Esophagus squamous epithelium (tissue), 5 donors: ENCODE measurements around the gene TXNDC2. TPM values are rescaled to one million over a fixed set of nuclear protein-coding genes. Genes with fewer than 3 reads are reported as not detected.

Experiments used
- DNase-seq: peaks from one replicate; lab custom pipeline; 2025; lab: John Stamatoyannopoulos, UW
- H3K27ac ChIP-seq, 4 donors: fragments of 200-600 bp; sonication (generic); one replicate each; pipeline ENCODE4 v1.5.1; 2016 to 2019; ENCODE audit warnings: mild to moderate bottlenecking in 1 of 4
- H3K27me3 ChIP-seq, 4 donors: fragments of 200-600 bp; sonication (generic); 1 replicate in 3 of 4; 2 replicates in 1 of 4; pipeline versions ENCODE4 v1.5.1 to v1.6.0; 2017 to 2021; ENCODE audit warnings: antibody characterized with exemption in 1 of 4
- H3K36me3 ChIP-seq, 3 donors: fragments of 200-600 bp; sonication (generic); one replicate each; pipeline ENCODE4 v1.5.1; 2016 to 2019
- H3K4me1 ChIP-seq, 3 donors: fragments of 200-600 bp; sonication (generic); one replicate each; pipeline ENCODE4 v1.5.1; 2017 to 2019
- H3K4me3 ChIP-seq, 4 donors: fragments of 200-600 bp; sonication (generic); 1 replicate in 3 of 4; 2 replicates in 1 of 4; pipeline ENCODE4 v1.5.1; 2016 to 2019; ENCODE audit warnings: mild to moderate bottlenecking in 2 of 4, moderate library complexity in 1 of 4
- H3K9me3 ChIP-seq, 3 donors: fragments of 200-600 bp; sonication (generic); one replicate each; pipeline ENCODE4 v1.5.1; 2016 to 2019
- CTCF ChIP-seq, 6 experiments: fragments of 450-650 bp in 4 of 6; fragments of 200-600 bp in 2 of 6; sonication (generic) in 2 of 6; IDR thresholded peaks; one replicate each; pipeline ENCODE4 v1.5.1; 2016 to 2019; ENCODE audit warnings: antibody characterized with exemption in 6 of 6, mild to moderate bottlenecking in 4 of 6, moderate library complexity in 4 of 6
- POLR2A ChIP-seq, 4 donors: fragments of 450-650 bp; IDR thresholded peaks; one replicate each; pipeline ENCODE4 v1.6.1; 2017; ENCODE audit warnings: antibody characterized with exemption in 4 of 4, mild to moderate bottlenecking in 4 of 4, moderate library complexity in 3 of 4
- WGBS, 2 donors: methylation state at CpG; one replicate each; pipeline ENCODE4 v1.1.5; 2018; 5-methylcytosine and 5-hydroxymethylcytosine counted together
- intact Hi-C: fragments of 100-400 bp; cut with DNase I; formaldehyde crosslinking; loops from one replicate; pipeline ENCODE4 v1.15.0; 2022
- total RNA-seq, 4 donors: library from RNA; depleted of rRNA; stranded (reverse); fragments of >200 nt; gene quantifications; one replicate each; pipeline ENCODE4 v1.1.0, GENCODE V29; 2016
- donor health status: DM: yes; HTN: yes; CAD: no.

TXNDC2 gene
- total RNA-seq, 4 donors from 2014 or later: 0.09 TPM; not detected in 3

GRCh38 chr18:9924371-9924943, 38.7 kb downstream of the TXNDC2 start:
- no peaks in the 10 kb centered on the region for H3K9me3 ChIP-seq
- peaks cover 12 to 100% (median 64%) of the 10 kb centered on the region in 3 donors for H3K4me1 ChIP-seq
- peak overlapping the region in 1 of 4 donors; percentile 41 for H3K27ac ChIP-seq
- TF ChIP-seq CTCF (IDR thresholded peaks at IDR 0.05): no peak
- TF ChIP-seq POLR2A (IDR thresholded peaks at IDR 0.05): no peak
- H3K27me3 ChIP-seq: no peaks in the 10 kb centered on the region
- H3K4me3 ChIP-seq: no peak overlapping the region
- intact Hi-C loops: loop anchor here (10.0 kb wide), 1 partner anchor 210 kb away; no protein-coding TSS in a partner anchor
- H3K36me3 ChIP-seq: peaks cover 0 to 5% (median 0%) of the 10 kb centered on the region in 3 donors
- no peak for DNase-seq
- WGBS, 2 donors: 27 to 31% methylated on average over 4 of the region's 4 CpGs

- H3K36me3 ChIP-seq: peaks cover 0 to 5% (median 0%) of the 10 kb centered on the region in 3 donors
- TF ChIP-seq POLR2A (IDR thresholded peaks at IDR 0.05) (no peak), CTCF (IDR thresholded peaks at IDR 0.05) (no peak)
- no peaks in the 10 kb centered on the region for H3K27me3 ChIP-seq
- no peak overlapping the region for H3K4me3 ChIP-seq
- DNase-seq: no peak
- 48 to 67% methylated on average over 1 of the region's 1 CpG for WGBS, 2 donors
- intact Hi-C loops: loop anchor here (10.0 kb wide), 1 partner anchor 211 kb away; no protein-coding TSS in a partner anchor
- peak overlapping the region in 1 of 4 donors; percentile 41 for H3K27ac ChIP-seq
- no peaks in the 10 kb centered on the region for H3K9me3 ChIP-seq
- H3K4me1 ChIP-seq: peaks cover 10 to 96% (median 60%) of the 10 kb centered on the region in 3 donors
Measured at GRCh38 chr18:9925369-9925768, 39.6 kb downstream of the TXNDC2 start.

- Histone ChIP-seq H3K4me3 (no peak overlapping the region), H3K27me3 (no peaks in the 10 kb centered on the region), H3K9me3 (no peaks in the 10 kb centered on the region), H3K4me1 (peaks cover 6 to 96% (median 55%) of the 10 kb centered on the region in 3 donors), H3K27ac (no peak overlapping the region), H3K36me3 (peaks cover 0 to 5% (median 0%) of the 10 kb centered on the region in 3 donors)
- intact Hi-C loops: loop anchor here (10.0 kb wide), 1 partner anchor 211 kb away; no protein-coding TSS in a partner anchor
- no peak for DNase-seq
- 80 to 88% methylated on average over 4 of the region's 4 CpGs for WGBS, 2 donors
- TF ChIP-seq POLR2A (IDR thresholded peaks at IDR 0.05): no peak
- TF ChIP-seq CTCF (IDR thresholded peaks at IDR 0.05): no peak
Measured at GRCh38 chr18:9925795-9926194, 40.0 kb downstream of the TXNDC2 start.

GRCh38 chr18:9926223-9926894, 40.6 kb downstream of the TXNDC2 start:
- Histone ChIP-seq H3K36me3 (peaks cover 0 to 5% (median 0%) of the 10 kb centered on the region in 3 donors), H3K27ac (peak overlapping the region in 1 of 4 donors; percentile 10), H3K4me1 (peaks cover 6 to 96% (median 50%) of the 10 kb centered on the region in 3 donors), H3K4me3 (no peak overlapping the region), H3K9me3 (no peaks in the 10 kb centered on the region), H3K27me3 (no peaks in the 10 kb centered on the region)
- intact Hi-C loops: loop anchor here (10.0 kb wide), 1 partner anchor 212 kb away; no protein-coding TSS in a partner anchor
- DNase-seq: no peak
- no peak for TF ChIP-seq POLR2A (IDR thresholded peaks at IDR 0.05)
- no peak for TF ChIP-seq CTCF (IDR thresholded peaks at IDR 0.05)
- WGBS, 2 donors: 67 to 88% methylated on average over 2 of the region's 2 CpGs

- no peak for DNase-seq
- Histone ChIP-seq H3K36me3 (peaks cover 0 to 3% (median 0%) of the 10 kb centered on the region in 3 donors), H3K9me3 (no peaks in the 10 kb centered on the region), H3K4me1 (peaks cover 6 to 95% (median 45%) of the 10 kb centered on the region in 3 donors), H3K27ac (no peak overlapping the region), H3K27me3 (no peaks in the 10 kb centered on the region), H3K4me3 (no peak overlapping the region)
- 43 to 45% methylated on average over 1 of the region's 1 CpG for WGBS, 2 donors
- no peak for TF ChIP-seq POLR2A (IDR thresholded peaks at IDR 0.05)
- no peak for TF ChIP-seq CTCF (IDR thresholded peaks at IDR 0.05)
- intact Hi-C loops: loop anchor here (10.0 kb wide), 1 partner anchor 212 kb away; no protein-coding TSS in a partner anchor
Measured at GRCh38 chr18:9926977-9927376, 41.2 kb downstream of the TXNDC2 start.
